ENCODE measurements around the gene ANXA9. TPM values are rescaled to one million over a fixed set of nuclear protein-coding genes. Genes with fewer than 3 reads are reported as not detected.
A peak's percentile ranks its signal among the peaks of the same experiment; 100 is the strongest.

ANXA9 gene
- total RNA-seq, 2 experiments from 2014 or later, result 0.27 to 0.28 TPM

DNA sequence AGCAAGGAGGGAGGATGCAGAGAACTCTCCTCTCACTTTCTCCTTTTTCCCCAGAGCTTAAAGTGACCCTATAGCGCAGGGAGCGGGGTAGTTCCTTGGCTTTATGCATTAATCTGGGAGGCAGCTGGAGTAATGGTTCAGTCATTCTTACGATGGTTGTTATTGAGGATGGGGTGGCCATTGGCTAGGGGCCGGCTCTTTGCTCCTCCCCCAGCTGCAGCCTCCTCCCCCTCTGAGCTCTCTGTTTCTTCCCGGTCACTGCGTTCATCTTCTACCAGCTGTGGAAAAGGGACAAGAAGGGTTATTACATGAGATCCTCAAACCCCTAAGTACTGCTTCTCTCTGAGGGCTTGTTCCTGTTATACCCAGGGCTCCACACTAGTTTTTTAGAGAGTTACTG lies 16.1 kb upstream of the ANXA9 start:
- POLR2A ChIA-PET, result interaction anchor here (0.6 kb wide), 1 partner anchor 8 kb away, joined by 3 read pairs; no protein-coding TSS in a partner anchor
- Mint-ChIP-seq H3K27me3 (no peaks in the 10 kb centered on the region), H3K4me1 (peaks cover 15% of the 10 kb centered on the region), H3K36me3 (ENCODE audit: low read depth) (peaks cover 65% of the 10 kb centered on the region), H3K9me3 (ENCODE audit: low read depth) (no peaks in the 10 kb centered on the region), H3K27ac (no peak overlapping the region), H3K4me3 (no peak overlapping the region)
- intact Hi-C loops (cut with DNase I, micrococcal nuclease), result no loop called here
- DNase-seq, result no peak
- no peak for ATAC-seq
- CTCF ChIA-PET, result interaction anchor here (0.6 to 2.0 kb wide), 6 partner anchors 10 to 61 kb away, joined by 3 to 7 read pairs (median 4); partner anchors contain the start of gene ANXA9

DNA sequence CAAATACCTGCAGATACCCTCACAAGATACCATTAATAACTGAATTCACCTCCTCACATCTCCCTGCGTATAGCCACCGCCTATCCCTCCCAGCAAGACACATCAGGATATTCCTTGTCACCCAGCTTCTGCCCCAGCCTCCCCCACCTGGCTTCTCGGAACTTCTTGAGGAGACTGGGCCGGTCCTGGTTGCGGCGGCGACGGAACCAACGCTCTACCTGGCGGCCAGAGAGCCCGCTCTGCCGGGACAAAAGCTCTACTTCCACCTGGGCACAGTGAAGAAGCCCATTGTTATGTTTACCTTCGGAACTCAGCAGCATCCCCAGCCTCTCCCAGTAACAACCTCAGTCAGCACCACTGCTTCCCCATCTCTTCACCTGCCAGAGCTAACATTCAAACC lies 14.2 kb upstream of the ANXA9 start:
- Mint-ChIP-seq H3K4me1 (peaks cover 28% of the 10 kb centered on the region), H3K27me3 (no peaks in the 10 kb centered on the region), H3K27ac (peak overlapping the region; percentile 15), H3K36me3 (ENCODE audit: low read depth) (peaks cover 53% of the 10 kb centered on the region), H3K4me3 (no peak overlapping the region), H3K9me3 (ENCODE audit: low read depth) (no peaks in the 10 kb centered on the region)
- ATAC-seq (no peak), DNase-seq (no peak)
- ChIA-PET POLR2A (no interaction called here), CTCF (interaction anchor here (1.0 kb wide), 1 partner anchor 22 kb away, joined by 3 read pairs; no protein-coding TSS in a partner anchor)
- intact Hi-C loops (cut with DNase I, micrococcal nuclease), result no loop called here

DNA sequence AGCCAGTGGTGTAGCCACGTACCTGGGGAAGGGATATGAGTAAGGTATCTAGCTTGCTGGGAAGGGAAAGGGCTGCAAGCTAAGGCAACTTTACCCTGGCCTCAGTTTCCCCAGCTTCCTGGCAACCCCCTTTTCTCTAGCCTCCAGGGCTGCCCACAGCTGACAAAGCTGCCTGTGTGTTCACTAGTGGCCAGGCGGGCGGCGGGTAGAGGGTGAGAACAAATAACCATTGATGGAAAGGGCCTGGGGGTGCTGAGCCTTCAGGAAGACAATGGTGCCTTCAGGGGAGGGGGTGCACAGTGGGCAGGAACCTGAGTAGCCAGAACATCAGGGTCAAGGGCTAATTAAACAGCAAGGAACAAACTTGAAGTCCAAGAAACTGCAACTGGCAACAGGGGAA lies 13.6 kb upstream of the ANXA9 start:
- ChIA-PET POLR2A (interaction anchor here (0.7 kb wide), 1 partner anchor 9 kb away, joined by 3 read pairs; no protein-coding TSS in a partner anchor), CTCF (interaction anchor here (0.6 to 1.0 kb wide), 2 partner anchors 22 to 299 kb away, joined by 3 read pairs; no protein-coding TSS in a partner anchor)
- H3K4me1 Mint-ChIP-seq, result peaks cover 32% of the 10 kb centered on the region
- ATAC-seq, result no peak
- H3K27me3 Mint-ChIP-seq, result no peaks in the 10 kb centered on the region
- peaks cover 52% of the 10 kb centered on the region for H3K36me3 Mint-ChIP-seq (ENCODE audit: low read depth)
- H3K9me3 Mint-ChIP-seq (ENCODE audit: low read depth), result no peaks in the 10 kb centered on the region
- H3K27ac Mint-ChIP-seq, result no peak overlapping the region
- intact Hi-C loops (cut with DNase I, micrococcal nuclease), result no loop called here
- no peak overlapping the region for H3K4me3 Mint-ChIP-seq
- DNase-seq, result no peak

- no peak for ATAC-seq
- no peak for DNase-seq
- CTCF ChIA-PET, result interaction anchor here (0.6 to 1.8 kb wide), 6 partner anchors 9 to 589 kb away, joined by 3 to 8 read pairs (median 4); no protein-coding TSS in a partner anchor
- intact Hi-C loops (cut with DNase I, micrococcal nuclease), result loop anchor here (10.0 kb wide), 2 partner anchors 275 to 505 kb away; partner anchors contain the start of gene GOLPH3L (in 1 of the 2)
- Mint-ChIP-seq H3K27me3 (no peaks in the 10 kb centered on the region), H3K36me3 (ENCODE audit: low read depth) (peaks cover 41% of the 10 kb centered on the region), H3K9me3 (ENCODE audit: low read depth) (no peaks in the 10 kb centered on the region), H3K4me1 (peaks cover 32% of the 10 kb centered on the region), H3K4me3 (no peak overlapping the region), H3K27ac (peak overlapping the region; percentile 7)
- POLR2A ChIA-PET, result interaction anchor here (0.5 to 0.8 kb wide), 3 partner anchors 340 to 386 kb away, joined by 3 read pairs; partner anchors contain the start of gene ENSA
Observed at GRCh38 chr1:150969626-150970025, 12.5 kb upstream of the ANXA9 start.

DNA sequence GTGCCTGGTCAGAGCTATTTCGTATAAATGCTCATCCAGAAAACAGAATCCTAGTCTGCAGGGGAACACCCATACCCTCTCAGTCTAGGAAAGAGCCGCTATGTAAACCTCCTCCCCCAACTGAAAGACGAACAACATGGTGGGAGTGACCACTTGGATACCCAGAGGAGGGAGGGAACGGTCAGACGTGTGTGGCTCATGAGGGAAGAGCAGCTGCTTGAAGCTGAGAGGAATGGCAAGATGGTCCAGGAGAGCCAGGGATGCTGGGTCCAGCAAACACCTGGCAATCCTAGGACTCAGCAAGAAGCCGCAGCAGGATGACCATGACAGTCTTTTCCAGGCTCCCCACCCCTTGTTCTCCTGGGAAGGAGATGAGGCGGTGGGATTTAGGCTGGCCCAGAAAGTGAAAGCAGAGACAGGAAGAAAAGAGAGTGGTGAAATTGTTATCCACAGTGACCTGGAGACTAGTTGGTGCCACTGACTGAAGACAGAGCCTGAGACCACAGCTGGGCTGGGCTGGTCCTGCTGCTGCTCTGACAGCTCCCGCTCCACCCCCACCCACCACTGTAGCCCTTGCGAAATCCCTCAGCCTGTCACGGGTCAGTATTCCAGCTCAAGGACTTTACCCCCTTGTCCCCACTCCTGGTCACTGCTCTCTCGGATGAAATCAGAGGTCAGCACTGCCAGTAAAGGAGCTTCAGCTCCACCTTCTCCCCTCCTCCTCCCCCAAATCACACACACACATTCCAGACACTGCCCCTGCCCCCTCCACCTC lies 11.1 kb upstream of the ANXA9 start:
- peaks cover 31% of the 10 kb centered on the region for H3K36me3 Mint-ChIP-seq (ENCODE audit: low read depth)
- peak overlapping the region; percentile 87 for H3K27ac Mint-ChIP-seq
- H3K27me3 Mint-ChIP-seq, result no peaks in the 10 kb centered on the region
- intact Hi-C loops (cut with DNase I, micrococcal nuclease), result loop anchor here (10.0 kb wide), 2 partner anchors 276 to 506 kb away; partner anchors contain the start of gene GOLPH3L (in 1 of the 2)
- no peaks in the 10 kb centered on the region for H3K9me3 Mint-ChIP-seq (ENCODE audit: low read depth)
- DNase-seq (no peak), ATAC-seq (no peak)
- CTCF ChIA-PET, result interaction anchor here (0.5 to 1.8 kb wide), 9 partner anchors 8 to 822 kb away, joined by 3 to 8 read pairs (median 3); no protein-coding TSS in a partner anchor
- POLR2A ChIA-PET, result interaction anchor here (0.6 to 0.7 kb wide), 2 partner anchors 31 to 509 kb away, joined by 3 to 7 read pairs; no protein-coding TSS in a partner anchor
- H3K4me1 Mint-ChIP-seq, result peaks cover 39% of the 10 kb centered on the region
- peak overlapping the region; percentile 23 for H3K4me3 Mint-ChIP-seq

DNA sequence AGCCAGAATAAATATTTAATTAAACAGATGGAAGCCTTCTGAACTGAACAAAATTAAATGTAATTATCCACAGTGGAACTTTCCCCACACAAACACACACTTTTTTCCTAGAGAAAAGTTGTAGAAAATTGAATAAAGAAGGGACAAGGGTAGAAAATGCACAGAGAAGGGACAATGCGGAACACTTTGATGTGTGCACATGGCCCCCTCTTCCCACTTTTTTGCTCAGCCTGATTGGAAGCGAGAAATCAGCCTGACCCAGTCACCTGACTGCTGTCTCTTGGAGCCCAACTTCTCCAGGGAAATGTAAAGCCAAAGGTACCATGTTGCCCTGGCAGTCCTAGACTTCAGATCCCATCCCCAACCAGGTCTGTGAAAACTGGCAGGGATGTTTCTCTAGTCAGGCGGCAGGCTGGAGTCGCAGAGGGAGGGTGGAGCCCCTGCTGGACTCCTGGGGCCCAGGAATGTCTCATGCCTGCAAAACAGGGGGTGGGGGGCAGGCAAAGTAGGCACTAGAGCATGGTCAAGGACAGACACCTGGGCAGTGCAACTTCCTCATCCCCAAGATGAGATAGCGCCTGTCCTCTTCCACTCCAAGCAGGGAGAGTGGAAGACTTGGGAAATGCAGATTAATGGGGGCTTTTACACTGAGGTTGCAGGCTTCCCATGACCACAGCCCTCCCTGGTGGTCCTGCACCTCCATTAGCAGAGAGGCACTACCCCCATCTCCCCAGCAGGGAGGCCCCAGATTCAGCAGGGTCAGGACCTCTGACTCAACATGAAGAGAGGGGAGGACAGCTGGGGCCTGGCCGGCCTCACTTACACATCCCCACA lies 10.3 kb upstream of the ANXA9 start:
- peaks cover 25% of the 10 kb centered on the region for H3K36me3 Mint-ChIP-seq (ENCODE audit: low read depth)

DNA sequence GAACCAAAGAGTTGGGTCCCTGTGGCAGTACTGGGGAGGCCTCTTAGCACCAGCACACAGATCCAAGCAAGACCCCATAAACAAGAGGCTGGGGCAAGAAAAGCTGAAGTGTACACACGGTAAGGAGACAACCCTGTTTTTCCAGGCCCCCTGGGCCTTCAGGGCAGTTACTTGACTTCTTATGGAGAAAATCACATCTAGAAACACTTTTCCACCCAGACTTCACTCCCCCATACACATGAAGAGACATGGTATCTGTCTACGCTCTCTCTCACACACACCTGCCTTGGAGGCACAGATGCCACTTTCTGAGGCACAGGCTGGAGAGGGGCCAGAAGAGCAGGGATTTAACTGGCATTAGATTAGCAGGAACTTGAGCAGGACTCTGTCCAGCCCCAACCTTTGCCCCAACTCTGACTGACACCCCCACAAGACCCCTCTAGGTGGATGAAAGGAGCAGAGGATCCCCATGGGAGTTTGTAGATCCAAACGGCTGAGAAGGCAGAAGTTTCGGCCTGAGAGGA lies 9.6 kb upstream of the ANXA9 start:
- H3K4me3 Mint-ChIP-seq, result peak overlapping the region; percentile 88
- DNase-seq (no peak), ATAC-seq (no peak)
- H3K36me3 Mint-ChIP-seq (ENCODE audit: low read depth), result peaks cover 23% of the 10 kb centered on the region
- ChIA-PET POLR2A (interaction anchor here (0.6 kb wide), 1 partner anchor 77 kb away, joined by 3 read pairs; no protein-coding TSS in a partner anchor), CTCF (interaction anchor here (0.6 to 1.4 kb wide), 3 partner anchors 10 to 311 kb away, joined by 3 to 4 read pairs (median 3); no protein-coding TSS in a partner anchor)
- H3K27me3 Mint-ChIP-seq, result no peaks in the 10 kb centered on the region
- intact Hi-C loops (cut with DNase I, micrococcal nuclease), result loop anchor here (10.0 kb wide), 2 partner anchors 278 to 508 kb away; partner anchors contain the start of gene GOLPH3L (in 1 of the 2)
- H3K9me3 Mint-ChIP-seq (ENCODE audit: low read depth), result no peaks in the 10 kb centered on the region
- peak overlapping the region; percentile 87 for H3K27ac Mint-ChIP-seq
- peaks cover 54% of the 10 kb centered on the region for H3K4me1 Mint-ChIP-seq

More for the DNA sequence above, 10.3 kb upstream of the ANXA9 start:
- ATAC-seq (no peak), DNase-seq (peak; percentile 24)
- H3K4me1 Mint-ChIP-seq, result peaks cover 47% of the 10 kb centered on the region
- intact Hi-C loops (cut with DNase I, micrococcal nuclease), result loop anchor here (10.0 kb wide), 2 partner anchors 277 to 507 kb away; partner anchors contain the start of gene GOLPH3L (in 1 of the 2)
- POLR2A ChIA-PET, result interaction anchor here (0.5 to 0.6 kb wide), 3 partner anchors 77 to 510 kb away, joined by 3 to 7 read pairs (median 3); no protein-coding TSS in a partner anchor
- H3K9me3 Mint-ChIP-seq (ENCODE audit: low read depth), result no peaks in the 10 kb centered on the region
- CTCF ChIA-PET, result interaction anchor here (0.6 to 1.4 kb wide), 3 partner anchors 9 to 692 kb away, joined by 3 read pairs; no protein-coding TSS in a partner anchor
- no peaks in the 10 kb centered on the region for H3K27me3 Mint-ChIP-seq
- H3K27ac Mint-ChIP-seq, result peak overlapping the region; percentile 87
- H3K4me3 Mint-ChIP-seq, result peak overlapping the region; percentile 88

GRCh38 chr1:150973258-150973835 lies 8.7 kb upstream of the ANXA9 start:
- Mint-ChIP-seq H3K4me1 (peaks cover 58% of the 10 kb centered on the region), H3K4me3 (peak overlapping the region; percentile 88), H3K27me3 (no peaks in the 10 kb centered on the region), H3K27ac (peak overlapping the region; percentile 87), H3K9me3 (ENCODE audit: low read depth) (no peaks in the 10 kb centered on the region), H3K36me3 (ENCODE audit: low read depth) (peaks cover 15% of the 10 kb centered on the region)
- ChIA-PET POLR2A (interaction anchor here (0.7 to 1.8 kb wide), 3 partner anchors 8 to 33 kb away, joined by 3 to 9 read pairs (median 3); partner anchors contain the start of gene MINDY1), CTCF (interaction anchor here (0.6 to 3.8 kb wide), 9 partner anchors 9 to 448 kb away, joined by 3 to 15 read pairs (median 3); partner anchors contain the start of gene MINDY1)
- ATAC-seq (no peak), DNase-seq (peak; percentile 49)
- intact Hi-C loops (cut with DNase I, micrococcal nuclease), result loop anchor here (10.0 kb wide), 2 partner anchors 279 to 509 kb away; partner anchors contain the start of gene GOLPH3L (in 1 of the 2)

- H3K36me3 Mint-ChIP-seq (ENCODE audit: low read depth), result peaks cover 10% of the 10 kb centered on the region
- no peaks in the 10 kb centered on the region for H3K9me3 Mint-ChIP-seq (ENCODE audit: low read depth)
- no peaks in the 10 kb centered on the region for H3K27me3 Mint-ChIP-seq
- intact Hi-C loops (cut with DNase I, micrococcal nuclease), result loop anchor here (1.0 to 10.0 kb wide), 10 partner anchors 34 to 509 kb away; partner anchors contain the start of genes GOLPH3L (in 2 of the 2), ARNT (in 1 of the 2), CDC42SE1 (in 1 of the 2) and ENSA (in 1 of the 2)
- ATAC-seq (peak; percentile 27), DNase-seq (peak; percentile 67)
- H3K4me3 Mint-ChIP-seq, result peak overlapping the region; percentile 88
- peak overlapping the region; percentile 87 for H3K27ac Mint-ChIP-seq
- CTCF ChIA-PET, result interaction anchor here (0.5 to 3.8 kb wide), 7 partner anchors 10 to 702 kb away, joined by 3 to 15 read pairs (median 3); partner anchors contain the start of genes C1orf54 and MINDY1
- POLR2A ChIA-PET, result interaction anchor here (0.7 to 1.8 kb wide), 3 partner anchors 8 to 32 kb away, joined by 3 to 9 read pairs (median 3); partner anchors contain the start of gene MINDY1
- peaks cover 63% of the 10 kb centered on the region for H3K4me1 Mint-ChIP-seq
Observed at GRCh38 chr1:150973836-150974579, 8.1 kb upstream of the ANXA9 start.

All from activated CD4-positive, alpha-beta T cell treated with anti-CD3 and anti-CD28 coated beads for 36 hours (primary cell).